Panc1 (cell line): Measurements from ENCODE around the gene SLC6A19.

Source experiments
- CTCF ChIP-seq: fragments of 450-650 bp; IDR thresholded peaks from 2 replicates; pipeline ENCODE4 v1.5.1; 2017; ENCODE audit warnings: mild to moderate bottlenecking
- SIN3A ChIP-seq: IDR thresholded peaks from 2 replicates; pipeline ENCODE4 v1.6.1; 2012; ENCODE audit warnings: low read depth, mild to moderate bottlenecking, low read length, moderate library complexity, borderline replicate concordance; ENCODE audit not compliant: insufficient read depth

GRCh38 chr5:1187950-1188334, 13.5 kb upstream of the SLC6A19 start:
- TF ChIP-seq CTCF (no peak), SIN3A (no peak)
